GM12878 (cell line): ENCODE measurements around the gene TTLL10. TPM values are rescaled to one million over a fixed set of nuclear protein-coding genes. Genes with fewer than 3 reads are reported as not detected.

ENCODE experiments used
- ATAC-seq: fragments of 200-7000 bp; cut with Tn5 transposase; 3 replicates; pipeline ENCODE4 v1.9.1; 2020; ENCODE audit warnings: mild to moderate bottlenecking, moderate library complexity
- BruUV-seq: library from RNA; stranded (reverse); fragments of 400-500 nt; replicated peaks from 2 replicates; lab custom pipeline; 2021; lab: Mats Ljungman, UMichigan
- CTCF ChIA-PET: fragments of 300-600 bp; sonication (Branson Sonifier 250); formaldehyde crosslinking; extraction: SDS; loops from one replicate; lab custom pipeline; 2021; ENCODE audit warnings: inconsistent platforms; lab: Yijun Ruan, JAX
- POLR2A ChIA-PET: fragments of 350-600 bp; formaldehyde crosslinking; extraction: SDS; loops from one replicate; lab custom pipeline; 2021; ENCODE audit warnings: inconsistent platforms; lab: Charles Lee
- RAD21 ChIA-PET: fragments of 300-600 bp; sonication (Branson Sonifier 250); formaldehyde crosslinking; loops from one replicate; lab custom pipeline; 2023; ENCODE audit warnings: antibody characterized with exemption; ENCODE audit not compliant: unreplicated experiment; lab: Charles Lee
- SMC1A ChIA-PET: fragments of 300-600 bp; sonication (Branson Sonifier 250); formaldehyde crosslinking; loops from one replicate; lab custom pipeline; 2023; ENCODE audit not compliant: unreplicated experiment, uncharacterized antibody; lab: Charles Lee
- DNase-seq: peaks from one replicate; pipeline ENCODE4 v3.0.0-alpha.2; 2011; ENCODE audit warnings: low read depth, low spot score
- FAIRE-seq: peaks from 3 replicates; lab custom pipeline; 2011; peaks lifted over from hg19 to GRCh38; lab: Jason Lieb, UNC
- H2AFZ ChIP-seq: 2 replicates; pipeline ENCODE4 v1.6.0; 2011; ENCODE audit warnings: low read depth, low read length, control low read depth; ENCODE audit not compliant: control insufficient read depth
- H3K27ac ChIP-seq: 2 replicates; pipeline ENCODE4 v1.5.1; 2011; ENCODE audit warnings: control low read depth; ENCODE audit not compliant: control insufficient read depth, insufficient read depth
- H3K27me3 ChIP-seq, 2 experiments: replicated peaks in 1 of 2; 2 replicates each; pipeline versions ENCODE4 v1.6.0 to v1.6.1; 2011; ENCODE audit warnings: low read length in 1 of 2; ENCODE audit not compliant: control insufficient read depth in 2 of 2, insufficient read depth in 2 of 2
- H3K36me3 ChIP-seq, 2 experiments: 2 replicates each; pipeline ENCODE4 v1.5.1; 2011; ENCODE audit warnings: low read length in 1 of 2; ENCODE audit not compliant: control insufficient read depth in 2 of 2, insufficient read depth in 2 of 2
- H3K4me1 ChIP-seq: 2 replicates; pipeline ENCODE4 v1.6.1; 2011; ENCODE audit warnings: mild to moderate bottlenecking, low read length, moderate library complexity, mixed read lengths; ENCODE audit not compliant: control insufficient read depth, insufficient read depth
- H3K4me2 ChIP-seq: 2 replicates; pipeline ENCODE4 v1.6.0; 2011; ENCODE audit warnings: control low read depth; ENCODE audit not compliant: control insufficient read depth, insufficient read depth
- H3K4me3 ChIP-seq: fragments of 200-600 bp; sonication (generic); 2 replicates; pipeline ENCODE4 v1.5.1; 2016
- H3K79me2 ChIP-seq: 2 replicates; pipeline ENCODE4 v1.6.0; 2011; ENCODE audit warnings: low read length; ENCODE audit not compliant: control insufficient read depth, insufficient read depth
- H3K9ac ChIP-seq: 2 replicates; pipeline ENCODE4 v1.8.0; 2011; ENCODE audit warnings: low read length, control low read depth, mixed read lengths; ENCODE audit not compliant: control insufficient read depth, insufficient read depth
- H3K9me3 ChIP-seq: replicated peaks from 3 replicates; pipeline ENCODE4 v1.5.1; 2011; ENCODE audit warnings: mild to moderate bottlenecking, low read length; ENCODE audit not compliant: control insufficient read depth, insufficient read depth
- H4K20me1 ChIP-seq: 2 replicates; pipeline ENCODE4 v1.6.0; 2011; ENCODE audit not compliant: control insufficient read depth, insufficient read depth
- BRCA1 ChIP-seq: IDR thresholded peaks from 2 replicates; pipeline ENCODE4 v1.6.1; 2011; ENCODE audit warnings: low read depth, low read length, improper control_type of control experiment
- E2F8 ChIP-seq: fragments of 450-650 bp; IDR thresholded peaks from 2 replicates; pipeline ENCODE4 v1.6.1; 2018; ENCODE audit warnings: mild to moderate bottlenecking, low read depth, moderate library complexity; ENCODE audit not compliant: partially characterized antibody
- EGR1 ChIP-seq, 2 experiments: IDR thresholded peaks; 1 replicate in 1 of 2; 2 replicates in 1 of 2; pipeline ENCODE4 v1.6.1; 2011 to 2012; ENCODE audit warnings: low read depth in 2 of 2, low read length in 2 of 2, borderline replicate concordance in 1 of 2, mild to moderate bottlenecking in 1 of 2, moderate library complexity in 1 of 2
- EP300 ChIP-seq, 2 experiments: fragments of 150-350 bp in 1 of 2; IDR thresholded peaks; 2 replicates each; pipeline ENCODE4 v1.6.1; 2011 to 2012; ENCODE audit warnings: low read depth in 2 of 2, low read length in 2 of 2, borderline replicate concordance in 1 of 2, improper control_type of control experiment in 1 of 2, inconsistent platforms in 1 of 2; ENCODE audit not compliant: control insufficient read depth in 1 of 2
- FOS ChIP-seq: IDR thresholded peaks from 3 replicates; pipeline ENCODE4 v1.6.1; 2011; ENCODE audit warnings: borderline replicate concordance; ENCODE audit not compliant: insufficient read length; ENCODE audit errors: extremely low read depth
- GATAD2B ChIP-seq: fragments of 450-650 bp; conservative IDR thresholded peaks from 2 replicates; pipeline ENCODE4 v1.6.1; 2017; ENCODE audit warnings: low read depth, mild to moderate bottlenecking, moderate library complexity
- LARP7 ChIP-seq: fragments of 450-650 bp; IDR thresholded peaks from 2 replicates; pipeline ENCODE4 v1.6.1; 2017; ENCODE audit warnings: mild to moderate bottlenecking
- MEF2B ChIP-seq: fragments of 450-650 bp; IDR thresholded peaks from 2 replicates; pipeline ENCODE4 v1.6.1; 2018; ENCODE audit warnings: mild to moderate bottlenecking, moderate library complexity; ENCODE audit not compliant: partially characterized antibody, poor library complexity, severe bottlenecking
- NR2C1 ChIP-seq: fragments of 450-650 bp; IDR thresholded peaks from 2 replicates; pipeline ENCODE4 v1.6.1; 2017; ENCODE audit warnings: antibody characterized with exemption, mild to moderate bottlenecking, moderate library complexity
- TBL1XR1 ChIP-seq: IDR thresholded peaks from 2 replicates; pipeline ENCODE4 v1.6.1; 2012; ENCODE audit warnings: low read depth, low read length, improper control_type of control experiment
- USF1 ChIP-seq: IDR thresholded peaks from 2 replicates; pipeline ENCODE4 v1.6.1; 2011; ENCODE audit warnings: borderline replicate concordance, low read depth, mild to moderate bottlenecking, moderate library complexity, mixed read lengths, low read length; ENCODE audit not compliant: insufficient read depth; ENCODE audit errors: extremely low read length
- ZNF207 ChIP-seq: fragments of 450-650 bp; IDR thresholded peaks from 2 replicates; pipeline ENCODE4 v1.6.1; 2014; ENCODE audit warnings: antibody characterized with exemption, mild to moderate bottlenecking, borderline replicate concordance
- WGBS: methylation state at CpG from one replicate; pipeline ENCODE4 v1.1.6; 2016; ENCODE audit warnings: low lambda C conversion rate; ENCODE audit not compliant: insufficient replicate concordance, insufficient coverage; ENCODE audit errors: missing lambda C conversion rate; 5-methylcytosine and 5-hydroxymethylcytosine counted together
- in situ Hi-C: fragments of 300-500 bp; cut with MboI; formaldehyde crosslinking; loops from 9 replicates; pipeline ENCODE4 v1.14.3; 2018; ENCODE audit warnings: mixed read lengths
- intact Hi-C: fragments of 100-400 bp; cut with micrococcal nuclease; formaldehyde crosslinking; loops from one replicate; pipeline ENCODE4 v1.14.2; 2022; ENCODE audit not compliant: unreplicated experiment
- polyA plus RNA-seq, 11 experiments: library from polyadenylated mRNA; depleted of rRNA in 4 of 11; unstranded in 6 of 11; stranded (reverse) in 5 of 11; fragments of >200 nt; fragmentation: Nextera tagmentation in 4 of 11; fragmentation: Illumina TruSeq in 1 of 11; extraction: Ambion mirVana in 4 of 11; extraction: Trizol in 1 of 11; gene quantifications; 1 replicate in 1 of 11; 2 replicates in 10 of 11; pipeline versions ENCODE4 v1.2.1 to v1.2.3, GENCODE V29; 2011 to 2016; ENCODE audit warnings: inconsistent platforms in 2 of 11, missing spikeins in 2 of 11, low read depth in 1 of 11
- total RNA-seq, 4 experiments: library from RNA; depleted of rRNA in 3 of 4; stranded (reverse); fragments of >200 nt in 3 of 4; fragmentation: Illumina TruSeq in 1 of 4; extraction: Trizol in 1 of 4; gene quantifications; 2 replicates each; pipeline versions ENCODE4 v1.2.1 to v1.2.3, GENCODE V29; 2013 to 2021

The TTLL10 gene
- total and polyA plus RNA-seq, 10 of the 15 experiments (the other 5 are each of a cell fraction or from before 2014, with no cell fraction given) = not detected

- intact Hi-C loops = no loop called here
- ATAC-seq (no peak), DNase-seq (no peak), FAIRE-seq (no peak)
- no peaks in the 10 kb centered on the region for H4K20me1 ChIP-seq
- H3K9ac ChIP-seq = no peak overlapping the region
- BruUV-seq = no TSS peak
- peaks cover 34% of the 10 kb centered on the region for H3K79me2 ChIP-seq
- no peak overlapping the region for H2AFZ ChIP-seq
- in situ Hi-C loops = no loop called here
- H3K27ac ChIP-seq = no peak overlapping the region
- CTCF ChIA-PET = no interaction called here
- WGBS = 94% methylated on average over 18 of the region's 18 CpGs
- H3K4me1 ChIP-seq = peaks cover 4% of the 10 kb centered on the region
- H3K27me3 ChIP-seq = no peaks in the 10 kb centered on the region
- H3K36me3 ChIP-seq = peaks cover 7 to 42% of the 10 kb centered on the region in 2 experiments; a peak in 3 of 4 replicates
- RAD21 ChIA-PET = no interaction called here
- SMC1A ChIA-PET = no interaction called here
- no peak overlapping the region for H3K4me3 ChIP-seq
- H3K9me3 ChIP-seq = no peaks in the 10 kb centered on the region
- no peak for TF ChIP-seq GATAD2B
- TF ChIP-seq NR2C1 = no peak
- TF ChIP-seq MEF2B = no peak
- no peak for TF ChIP-seq BRCA1
- no peak overlapping the region for H3K4me2 ChIP-seq
- POLR2A ChIA-PET = interaction anchor here (0.5 kb wide), 1 partner anchor 39 kb away, joined by 3 read pairs; no protein-coding TSS in a partner anchor
Observed at GRCh38 chr1:1225913-1226312, 52.2 kb downstream of the TTLL10 start.

- no peak for DNase-seq
- RAD21 ChIA-PET = no interaction called here
- SMC1A ChIA-PET = no interaction called here
- Histone ChIP-seq H4K20me1 (no peaks in the 10 kb centered on the region), H3K27ac (no peak overlapping the region), H3K4me2 (no peak overlapping the region), H2AFZ (no peak overlapping the region), H3K9me3 (no peaks in the 10 kb centered on the region), H3K79me2 (peaks cover 42% of the 10 kb centered on the region), H3K4me1 (peaks cover 4% of the 10 kb centered on the region), H3K9ac (no peak overlapping the region), H3K4me3 (no peak overlapping the region), H3K27me3 (no peaks in the 10 kb centered on the region), H3K36me3 (peaks cover 5 to 42% of the 10 kb centered on the region in 2 experiments; a peak in 3 of 4 replicates)
- CTCF ChIA-PET = interaction anchor here (1.2 kb wide), 1 partner anchor 104 kb away, joined by 5 read pairs; no protein-coding TSS in a partner anchor
- WGBS = 96% methylated on average over 40 of the region's 44 CpGs
- BruUV-seq = no TSS peak
- intact Hi-C loops = no loop called here
- POLR2A ChIA-PET = no interaction called here
- in situ Hi-C loops = no loop called here
- no peak for ATAC-seq
- no peak for FAIRE-seq
- TF ChIP-seq LARP7 (no peak), FOS (no peak), EGR1 (IDR thresholded peaks at IDR 0.05; ENCODE audit: borderline replicate concordance in 1 of 2, low read depth in 2 of 2, low read length in 2 of 2) (no peak), EP300 (IDR thresholded peaks at IDR 0.05; ENCODE audit: borderline replicate concordance in 1 of 2, control insufficient read depth in 1 of 2, low read depth in 2 of 2, low read length in 2 of 2) (no peak), E2F8 (no peak), USF1 (no peak), TBL1XR1 (no peak), ZNF207 (no peak)
Observed at GRCh38 chr1:1226566-1227362, 53.1 kb downstream of the TTLL10 start.
